ENCODE data around the gene ANKRD33. TPM values are rescaled to one million over a fixed set of nuclear protein-coding genes. Genes with fewer than 3 reads are reported as not detected.

Gene ANKRD33
- total and polyA plus RNA-seq, 2 of the 8 experiments (the other 6 are each of a cell fraction or from before 2014, with no cell fraction given): 0.41 to 0.53 TPM

DNA sequence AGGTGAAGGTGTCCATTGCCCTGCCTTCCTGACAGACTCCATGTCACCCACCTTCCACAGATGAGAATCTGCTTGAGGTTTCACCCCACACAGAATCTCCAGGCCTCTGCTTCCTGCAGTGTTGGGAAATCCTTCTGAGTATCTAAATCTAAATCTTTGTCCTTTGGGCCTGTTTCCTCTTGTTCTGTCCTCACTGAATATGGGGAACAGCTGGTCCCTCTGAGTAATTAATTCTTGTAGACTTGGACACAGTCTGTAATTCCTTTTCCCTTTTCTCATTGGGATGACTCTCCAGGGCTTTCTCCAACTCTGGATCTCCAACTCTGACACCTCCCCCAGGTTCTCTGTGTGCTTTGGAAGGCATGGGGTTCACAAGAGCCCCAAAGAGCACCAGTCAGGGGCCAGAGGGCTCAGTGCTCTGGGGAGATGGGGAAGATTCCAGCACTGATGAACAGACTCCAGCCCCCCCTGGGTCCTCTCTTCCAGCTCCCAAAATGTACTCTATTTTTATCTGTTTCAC is 17.1 kb downstream of the ANKRD33 start:
- Histone ChIP-seq H2BK15ac (ENCODE audit: low read length) (no peak overlapping the region), H3K9ac (replicated peaks in 1 of 4; ENCODE audit: extremely low read depth in 1 of 4, low read depth in 3 of 4, low read length in 3 of 4) (no peak overlapping the region), H2AK5ac (ENCODE audit: low read depth, low read length) (no peak overlapping the region), H4K20me1 (replicated peaks in 1 of 2; ENCODE audit: control insufficient read depth in 1 of 2, insufficient read depth in 2 of 2, low read length in 2 of 2) (no peaks in the 10 kb centered on the region), H4K91ac (replicated peaks; ENCODE audit: insufficient read length, low read length) (no peak overlapping the region), H3K79me1 (ENCODE audit: low read depth, low read length) (no peaks in the 10 kb centered on the region), H3K27me3 (replicated peaks in 1 of 4; ENCODE audit: control insufficient read depth in 3 of 4, extremely low read depth in 1 of 4, insufficient read depth in 3 of 4, low read length in 3 of 4) (peaks cover 4 to 25% (median 20%) of the 10 kb centered on the region in 4 experiments), H3K4me3 (ENCODE audit: extremely low read depth in 1 of 4, insufficient read depth in 2 of 4, low read depth in 3 of 4, low read length in 4 of 4) (no peak overlapping the region), H3K23ac (ENCODE audit: insufficient read length) (no peak overlapping the region), H3K4me1 (replicated peaks in 1 of 4; ENCODE audit: control insufficient read depth in 3 of 4, insufficient read depth in 4 of 4, low read length in 3 of 4) (no peaks in the 10 kb centered on the region), H3K4ac (replicated peaks; ENCODE audit: insufficient read length, low read depth, low read length) (no peak overlapping the region), H3K23me2 (ENCODE audit: low read depth, low read length) (peaks cover 6% of the 10 kb centered on the region), H3K9me3 (ENCODE audit: insufficient read depth in 2 of 2, low read depth in 1 of 2, low read length in 1 of 2) (no peaks in the 10 kb centered on the region), H3K56ac (replicated peaks; ENCODE audit: insufficient read length, low read depth, low read length) (no peak overlapping the region), H4K8ac (ENCODE audit: extremely low read depth, insufficient read depth, low read length) (no peak overlapping the region), H2BK20ac (ENCODE audit: low read length) (no peak overlapping the region), H2BK5ac (ENCODE audit: low read depth, low read length) (no peak overlapping the region), H3K27ac (ENCODE audit: low read depth, low read length) (no peak overlapping the region), H3K14ac (ENCODE audit: insufficient read length) (no peak overlapping the region), H3K18ac (ENCODE audit: extremely low read depth, low read length) (no peak overlapping the region), H2AFZ (ENCODE audit: low read length) (0 out of 2 replicates have a peak overlapping the region, but pooled peaks have one; percentile 51), H2BK120ac (replicated peaks; ENCODE audit: low read depth, low read length) (no peak overlapping the region), H3K36me3 (ENCODE audit: control insufficient read depth in 2 of 4, insufficient read depth in 4 of 4, low read length in 3 of 4) (peaks cover 0 to 3% (median 0%) of the 10 kb centered on the region in 4 experiments; a peak in 1 of 8 replicates), H3K4me2 (ENCODE audit: insufficient read depth in 1 of 2, low read depth in 2 of 2, low read length in 2 of 2) (no peak overlapping the region), H3K79me2 (ENCODE audit: control insufficient read depth in 1 of 2, insufficient read depth in 2 of 2, low read length in 2 of 2) (no peaks in the 10 kb centered on the region), H4K5ac (ENCODE audit: insufficient read length, low read depth, low read length) (no peak overlapping the region), H2BK12ac (ENCODE audit: low read depth, low read length) (no peak overlapping the region)
- DNase-seq (ENCODE audit: low read depth in 1 of 2, low spot score in 2 of 2): no peak
- ChIA-PET CTCF (ENCODE audit: partially characterized antibody) (interaction anchor here (0.6 to 12.7 kb wide), 7 partner anchors 9 to 315 kb away, joined by 3 to 234 read pairs (median 5); no protein-coding TSS in a partner anchor), POLR2A (ENCODE audit: partially characterized antibody) (interaction anchor here (0.6 to 1.8 kb wide), 3 partner anchors 10 to 48 kb away, joined by 3 to 5 read pairs (median 4); partner anchors contain the start of gene ACVR1B)
- no peak for FAIRE-seq
- TF ChIP-seq ATF3 (IDR thresholded peaks at IDR 0.05; ENCODE audit: insufficient read depth, low read depth, low read length) (no peak), TCF12 (IDR thresholded peaks at IDR 0.05; ENCODE audit: low read depth, low read length) (no peak), RXRA (IDR thresholded peaks at IDR 0.05; ENCODE audit: insufficient read depth, low read depth, low read length) (no peak), SIRT6 (IDR thresholded peaks at IDR 0.05; ENCODE audit: low read length) (no peak), MAX (IDR thresholded peaks at IDR 0.05) (no peak), POLR2AphosphoS5 (IDR thresholded peaks at IDR 0.05; ENCODE audit: low read depth, low read length) (no peak), RBBP5 (IDR thresholded peaks at IDR 0.05; ENCODE audit: borderline replicate concordance, low read depth, low read length) (no peak), TEAD4 (IDR thresholded peaks at IDR 0.05; ENCODE audit: low read depth, low read length) (no peak), CTBP2 (IDR thresholded peaks at IDR 0.05; ENCODE audit: borderline replicate concordance, insufficient read depth, insufficient read length, low read length) (no peak), EGR1 (IDR thresholded peaks at IDR 0.05; ENCODE audit: borderline replicate concordance, low read depth, low read length) (no peak), CBX8 (IDR thresholded peaks at IDR 0.05; ENCODE audit: borderline replicate concordance, low read depth, low read length) (no peak), CREB1 (IDR thresholded peaks at IDR 0.05) (no peak)
- TF ChIP-seq, protein P1, sequence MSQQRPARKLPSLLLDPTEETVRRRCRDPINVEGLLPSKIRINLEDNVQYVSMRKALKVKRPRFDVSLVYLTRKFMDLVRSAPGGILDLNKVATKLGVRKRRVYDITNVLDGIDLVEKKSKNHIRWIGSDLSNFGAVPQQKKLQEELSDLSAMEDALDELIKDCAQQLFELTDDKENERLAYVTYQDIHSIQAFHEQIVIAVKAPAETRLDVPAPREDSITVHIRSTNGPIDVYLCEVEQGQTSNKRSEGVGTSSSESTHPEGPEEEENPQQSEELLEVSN (IDR thresholded peaks at IDR 0.05): no peak

Measured in H1 (cell line).